Activated CD4-positive, alpha-beta T cell treated with anti-CD3 and anti-CD28 coated beads, Interleukin-2, Interleukin-6, amounts not matched to agents 100 ng/mL and 50 ng/mL, durations not matched to agents 16 hours and 8 hours (primary cell): ENCODE results near the gene DQX1.

Experiments
- DNase-seq: peaks from one replicate; pipeline ENCODE4 v3.0.0-alpha.2; 2020

Gene DQX1

DNA sequence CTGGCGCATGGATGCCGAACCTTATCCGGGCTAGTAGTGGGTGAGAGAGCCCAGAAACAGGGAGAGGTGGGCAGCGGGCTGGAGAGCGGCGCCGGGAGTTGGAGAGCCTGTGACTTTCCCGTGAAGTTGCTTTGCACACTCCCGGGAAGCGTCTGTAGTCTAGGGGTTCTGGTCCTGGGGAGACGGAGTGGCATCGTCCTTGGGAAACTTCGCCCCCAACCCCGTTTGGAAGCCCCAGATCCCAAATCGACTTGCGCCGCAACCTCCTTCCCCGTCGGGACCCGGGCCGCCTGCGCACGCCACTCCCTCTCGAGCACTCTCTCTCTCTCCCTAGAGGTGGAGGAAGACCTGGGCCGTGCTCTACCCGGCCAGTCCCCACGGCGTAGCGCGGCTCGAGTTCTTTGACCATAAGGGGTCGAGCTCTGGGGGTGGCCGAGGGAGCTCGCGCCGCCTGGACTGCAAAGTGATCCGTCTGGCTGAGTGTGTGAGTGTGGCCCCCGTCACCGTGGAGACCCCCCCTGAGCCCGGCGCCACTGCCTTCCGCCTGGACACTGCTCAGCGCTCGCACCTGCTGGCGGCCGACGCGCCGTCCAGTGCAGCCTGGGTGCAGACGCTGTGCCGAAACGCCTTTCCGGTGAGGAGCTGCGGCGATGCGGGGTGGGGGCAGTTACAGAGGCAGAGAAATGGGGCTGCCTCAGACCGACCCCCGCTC, 28.9 kb upstream of the DQX1 start:
- DNase-seq = peak; percentile 54

DNA sequence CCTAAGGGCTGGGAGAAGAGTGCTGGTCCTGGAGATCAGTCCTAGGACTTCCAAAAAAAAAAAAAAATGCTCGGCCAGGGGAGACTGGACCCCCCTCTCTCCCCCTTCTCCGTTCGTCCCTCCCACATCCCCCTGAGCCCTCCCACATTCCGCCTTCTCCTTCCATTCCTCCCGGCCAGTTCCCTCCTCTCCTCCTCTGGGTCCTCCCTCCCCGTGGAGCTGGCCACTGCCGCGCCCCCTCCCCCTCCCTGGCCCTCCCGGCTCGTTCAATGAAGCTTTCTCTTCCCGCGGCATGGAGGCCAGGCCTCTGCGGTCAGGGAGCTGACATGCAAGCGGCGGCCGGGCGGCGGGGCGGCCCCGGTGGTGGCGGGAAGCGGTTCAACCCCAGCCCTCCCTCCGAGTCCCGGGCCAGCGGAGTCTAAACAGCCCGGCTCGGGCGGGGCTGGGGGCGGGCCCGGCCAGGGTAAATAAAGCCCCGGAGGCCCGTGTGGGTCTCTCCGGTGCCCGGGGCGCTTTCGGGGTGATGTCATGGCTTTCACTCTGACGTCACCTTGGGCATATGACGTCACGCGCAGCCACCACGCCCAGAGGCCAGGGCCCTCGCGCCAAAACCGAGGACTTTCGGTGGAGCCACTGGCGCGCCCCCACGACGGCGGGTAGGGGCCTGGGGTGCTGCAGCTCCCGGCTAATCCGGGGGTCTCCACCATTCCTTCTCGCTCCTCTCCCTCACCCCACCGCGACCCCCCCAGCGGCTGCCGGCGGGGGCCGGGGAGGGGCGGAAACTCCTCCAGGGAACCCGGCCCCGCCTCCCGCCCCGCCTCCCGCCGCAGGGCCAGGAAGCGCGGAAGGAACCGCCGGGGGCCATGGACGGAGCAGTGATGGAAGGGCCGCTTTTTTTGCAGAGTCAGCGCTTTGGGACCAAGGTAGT, 28.1 kb upstream of the DQX1 start, which contains the start of the genes DOK1 and LOXL3:
Gene DOK1 (plus strand): TSS at position 829 of the 928 bp plus-strand sequence. CDS start 35 bp downstream, at position 864.
Gene LOXL3 (minus strand): TSS at position 51 of the 928 bp plus-strand sequence. CDS start 1,308 bp downstream, outside the sequence.
- peak; percentile 91 for DNase-seq

DNA sequence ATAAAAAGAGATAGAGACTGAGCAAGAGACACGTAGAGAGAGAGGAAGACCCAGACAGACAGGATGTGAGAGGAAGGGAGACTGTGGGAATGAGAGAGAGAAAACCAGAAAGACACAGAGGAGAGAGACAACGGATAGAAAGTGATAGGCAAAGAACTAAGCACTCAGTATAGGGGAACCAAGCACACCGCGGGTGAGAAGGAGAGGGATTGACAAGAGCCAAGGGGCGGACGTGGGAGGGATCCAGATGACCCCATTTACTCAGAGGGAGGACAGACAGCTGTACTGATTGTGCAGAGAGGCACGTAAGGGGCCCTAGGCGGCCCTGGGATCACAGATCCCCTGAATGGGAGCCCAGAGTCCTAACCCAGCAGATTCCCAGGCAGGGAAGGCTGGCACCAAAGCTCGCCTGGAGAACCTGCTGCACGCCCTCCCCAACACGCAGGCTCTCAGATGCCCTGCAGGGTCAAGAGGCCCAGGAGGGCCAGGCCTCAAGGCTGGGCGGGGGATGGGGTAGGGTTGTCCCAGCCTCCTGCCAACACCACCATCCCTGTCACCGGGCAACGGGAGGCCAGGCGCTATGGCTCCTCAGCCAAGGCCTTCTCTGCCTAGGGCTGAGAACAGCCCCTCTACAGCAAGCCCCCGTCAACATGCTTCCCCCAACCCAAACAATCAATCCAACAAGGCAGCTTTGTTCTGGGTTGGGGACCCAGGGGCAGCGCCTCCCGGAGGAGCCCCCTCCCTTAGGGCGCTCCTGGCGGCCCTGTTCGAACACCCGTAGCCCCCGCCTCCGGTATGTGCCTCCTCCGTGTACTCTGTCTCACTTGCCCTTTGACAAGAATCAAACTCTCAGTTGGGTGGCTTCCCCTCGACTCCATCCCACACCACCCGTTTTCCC, 27.1 kb upstream of the DQX1 start:
- DNase-seq = no peak

DNA sequence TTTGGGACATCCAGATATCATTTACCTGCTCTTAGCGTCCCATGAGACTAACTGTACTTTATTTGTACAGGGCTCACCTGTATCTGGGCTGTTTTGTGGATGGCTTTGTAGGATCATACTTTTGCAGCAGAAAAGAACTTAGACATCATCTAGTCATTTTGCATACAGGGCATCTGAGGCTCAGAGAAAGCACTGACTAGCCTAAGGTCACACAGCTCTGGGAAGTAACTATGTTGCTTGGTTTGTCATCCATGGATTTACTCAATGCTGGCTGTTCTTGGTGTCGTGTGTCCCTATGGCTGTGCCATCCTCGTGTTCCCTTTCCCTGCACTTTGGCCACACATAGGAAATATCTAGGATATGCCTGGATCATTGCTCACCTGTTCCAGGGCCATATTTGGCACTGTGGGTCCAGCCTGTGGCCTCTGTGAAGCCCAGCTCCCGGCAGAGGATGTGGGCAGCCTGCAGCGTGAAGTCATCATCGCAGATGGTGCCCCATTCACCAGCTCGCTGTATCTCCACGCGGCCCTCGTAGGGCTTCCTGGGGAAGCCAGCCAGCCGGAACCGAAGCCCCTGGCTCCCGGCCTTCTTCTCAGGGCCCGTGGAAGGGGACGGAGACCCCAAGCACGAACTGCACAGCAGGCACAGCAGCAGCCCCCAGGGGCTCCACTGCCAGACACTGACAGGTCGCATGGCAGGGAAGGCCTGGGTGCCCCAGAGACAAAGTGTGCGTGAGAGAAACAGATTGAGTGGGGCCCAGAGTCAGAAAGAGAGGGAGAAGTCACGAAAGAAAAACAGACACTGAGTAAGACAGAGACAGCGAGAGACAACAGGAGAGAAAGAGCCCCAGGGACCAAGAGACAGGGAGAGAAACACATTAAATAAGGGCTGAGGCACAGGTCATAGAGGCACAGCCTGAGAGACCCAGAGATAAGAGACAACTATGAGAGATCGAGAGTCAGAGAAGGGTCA, 26.2 kb upstream of the DQX1 start:
- DNase-seq = no peak

DNA sequence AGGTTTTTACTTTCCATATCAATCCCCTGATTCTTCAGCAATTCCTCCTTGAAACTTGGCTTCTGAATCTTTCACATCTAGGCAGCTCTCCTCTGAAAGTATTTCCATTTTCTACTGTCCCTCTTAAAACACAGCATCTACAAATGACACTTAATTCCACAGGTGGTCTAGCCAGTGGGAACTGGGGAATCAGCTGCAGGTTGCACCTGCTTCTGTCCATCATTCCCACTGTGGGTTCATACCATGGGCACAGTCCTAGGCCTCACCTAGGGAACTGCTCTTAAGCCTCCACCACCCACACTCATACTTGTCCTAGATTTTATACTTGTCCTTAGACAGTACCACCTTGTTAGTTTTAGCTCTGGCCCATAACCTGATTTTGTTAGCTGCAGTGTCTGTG, 25.5 kb upstream of the DQX1 start:
- no peak for DNase-seq

DNA sequence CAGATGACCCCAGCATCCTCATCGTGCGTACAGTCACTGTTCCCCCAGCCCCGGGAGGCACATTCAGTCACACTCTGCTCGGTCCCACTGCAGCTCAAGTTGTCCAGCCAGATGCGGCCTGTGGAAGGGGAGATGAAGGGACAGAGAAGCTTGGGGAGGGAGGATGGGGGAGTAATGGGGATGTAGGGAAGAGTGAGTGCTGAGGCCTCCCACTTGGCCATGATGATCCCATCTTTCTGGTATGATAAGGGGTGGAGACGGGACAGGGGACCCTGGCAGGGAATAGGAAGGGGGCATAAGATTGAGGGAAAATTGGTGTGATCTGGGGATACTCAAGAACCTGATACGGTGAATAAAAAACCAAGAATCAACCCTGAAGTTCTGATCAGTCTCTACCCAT, 24.2 kb upstream of the DQX1 start:
- DNase-seq = no peak

DNA sequence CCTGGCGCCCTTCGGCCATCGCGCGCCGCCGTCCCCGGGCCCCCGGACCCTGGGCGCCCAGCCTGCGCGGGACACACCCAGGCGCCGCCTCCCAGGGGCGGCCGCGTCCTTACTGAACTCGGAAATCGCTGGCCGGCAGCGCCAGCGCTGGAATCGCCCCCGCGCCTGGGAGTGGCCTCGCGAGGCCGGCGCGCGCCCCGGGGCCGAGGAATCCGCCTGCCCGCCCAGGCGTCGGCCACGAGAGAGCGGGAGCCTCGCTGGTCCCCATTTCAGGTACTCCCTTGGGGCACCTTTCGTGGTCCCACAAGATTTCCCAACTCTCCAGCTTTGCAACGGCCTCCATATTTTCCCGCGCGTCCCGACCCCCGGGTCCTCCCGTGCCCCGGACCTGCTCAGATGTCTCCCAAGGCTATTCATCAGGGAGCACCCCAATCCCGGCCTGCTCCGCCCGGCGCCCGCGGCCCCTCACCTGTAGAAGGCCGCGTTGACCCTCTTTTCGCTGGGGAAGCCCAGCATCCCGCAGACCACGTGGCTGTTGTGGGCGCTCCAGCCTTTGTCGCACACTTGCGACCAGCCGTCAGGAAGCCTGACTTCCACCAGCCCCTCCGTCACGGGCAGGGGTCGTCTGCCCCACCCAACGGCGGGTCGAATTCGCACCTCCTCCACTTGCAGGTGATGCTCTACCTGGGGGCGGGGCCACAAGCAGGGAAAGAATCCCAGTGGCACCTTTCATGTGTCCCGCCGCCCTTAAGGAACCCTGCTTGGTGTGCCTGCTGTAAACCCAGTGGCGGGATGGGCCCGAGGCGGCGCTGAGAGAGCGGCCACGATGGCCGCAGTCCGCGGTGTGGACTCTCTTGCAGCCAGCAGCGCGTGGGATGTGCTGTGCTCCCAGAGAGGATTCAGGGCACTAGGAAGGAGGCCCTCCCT, 23.1 kb upstream of the DQX1 start:
- DNase-seq = no peak

DNA sequence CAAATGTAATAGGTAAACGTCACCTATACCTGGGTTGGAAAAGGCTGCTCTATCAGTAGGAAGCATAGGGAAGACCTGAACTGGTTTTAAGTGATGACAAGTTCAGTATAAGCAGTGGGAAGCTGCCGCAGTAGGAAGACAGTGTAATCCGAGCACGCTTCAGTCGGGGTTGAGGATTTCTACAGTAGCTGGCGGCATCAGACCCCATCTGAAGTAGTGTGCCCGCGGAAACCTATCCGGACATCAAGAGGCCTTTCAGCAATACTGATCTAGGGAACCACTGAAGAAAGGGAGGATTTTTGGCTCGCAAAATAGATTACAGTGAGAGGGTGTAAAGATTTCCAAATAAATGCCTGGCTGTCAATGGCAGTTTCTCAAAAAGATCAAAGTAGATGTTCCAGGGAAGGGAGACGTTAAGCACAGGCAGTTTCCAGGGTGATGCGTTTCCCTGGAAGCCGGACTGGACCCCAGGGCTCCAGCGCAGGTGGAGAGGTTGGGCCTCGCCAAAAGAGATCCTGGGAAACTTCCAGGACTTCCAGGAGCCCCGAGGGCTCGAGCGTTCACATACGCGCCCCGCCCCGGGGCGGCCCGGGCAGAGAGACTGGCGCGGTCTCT, 22.4 kb upstream of the DQX1 start:
- no peak for DNase-seq

DNA sequence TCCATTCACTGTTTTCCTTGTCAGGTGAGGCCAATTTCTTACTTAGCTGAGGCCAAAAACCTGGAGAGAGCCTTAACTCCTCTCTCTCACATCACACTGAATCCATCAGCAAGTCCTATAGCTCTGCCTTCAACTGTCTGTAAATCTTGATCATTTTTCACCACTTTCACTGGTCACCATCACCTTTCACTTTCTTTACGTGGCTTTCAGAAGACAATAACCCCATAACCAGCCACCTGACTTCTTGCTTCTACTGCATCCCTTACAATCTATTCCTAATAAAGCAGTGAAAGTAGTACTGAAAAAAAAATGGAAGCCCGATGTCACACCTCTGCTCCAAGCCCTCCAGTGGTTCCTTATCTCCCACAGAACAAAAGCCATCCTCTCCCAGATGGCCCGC, 20.0 kb upstream of the DQX1 start:
- no peak for DNase-seq

DNA sequence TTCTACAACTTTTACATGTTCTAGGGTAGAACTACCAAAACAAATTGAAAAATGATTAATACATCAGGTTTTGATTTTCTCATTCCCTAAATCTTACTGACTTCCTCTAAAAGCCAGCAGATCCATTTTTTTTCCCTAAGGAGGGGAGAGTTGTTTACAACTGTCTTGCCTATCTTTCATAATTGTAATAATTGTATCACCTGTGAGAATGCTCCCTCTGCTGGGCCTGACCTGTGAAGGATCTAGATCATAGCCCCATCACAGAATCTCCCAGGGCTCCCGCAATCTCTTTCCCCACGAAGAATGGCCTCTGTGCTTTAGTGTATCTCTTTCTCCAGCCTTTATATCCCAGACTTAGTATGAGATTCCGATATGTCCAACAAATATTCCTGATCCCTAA, 18.6 kb upstream of the DQX1 start:
- no peak for DNase-seq

DNA sequence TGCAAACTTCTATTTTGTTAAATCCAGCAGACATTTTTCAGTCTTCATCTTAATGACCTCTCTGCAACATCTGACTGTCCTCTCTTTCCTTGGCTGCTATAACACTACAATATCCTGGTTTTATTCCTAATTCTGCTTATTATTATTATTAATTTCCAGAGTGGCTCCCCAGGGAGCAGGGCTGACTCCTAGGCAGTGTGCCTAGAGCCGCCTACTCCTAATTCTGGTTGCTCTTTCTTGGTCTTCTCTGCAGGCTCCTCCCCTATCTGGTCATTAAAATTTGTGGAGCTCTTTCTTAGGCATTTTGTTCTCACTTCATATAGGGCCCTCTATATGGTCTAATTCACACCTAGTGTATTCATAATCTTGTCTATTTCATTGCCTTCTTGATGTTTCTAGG, 16.9 kb upstream of the DQX1 start:
- DNase-seq = no peak

DNA sequence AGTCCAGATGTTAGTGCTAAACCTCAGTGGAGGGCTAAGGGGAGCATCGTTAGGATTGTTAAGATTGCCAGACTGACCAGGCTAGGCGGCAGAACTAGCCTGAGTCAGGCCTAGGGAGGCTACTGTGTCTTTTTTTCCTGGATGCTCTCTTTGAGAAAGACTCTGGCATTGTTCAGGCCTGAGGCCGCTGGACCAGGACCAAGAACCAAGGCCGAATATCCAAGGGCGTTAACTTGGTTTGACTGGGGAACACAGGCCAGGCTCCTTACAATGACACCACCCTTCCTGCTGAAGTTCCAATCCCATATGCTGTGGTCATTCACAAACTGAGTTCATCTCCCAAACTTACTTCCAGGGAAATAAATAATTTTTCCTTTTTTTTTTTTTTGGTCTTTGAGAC, 14.3 kb upstream of the DQX1 start:
- no peak for DNase-seq

DNA sequence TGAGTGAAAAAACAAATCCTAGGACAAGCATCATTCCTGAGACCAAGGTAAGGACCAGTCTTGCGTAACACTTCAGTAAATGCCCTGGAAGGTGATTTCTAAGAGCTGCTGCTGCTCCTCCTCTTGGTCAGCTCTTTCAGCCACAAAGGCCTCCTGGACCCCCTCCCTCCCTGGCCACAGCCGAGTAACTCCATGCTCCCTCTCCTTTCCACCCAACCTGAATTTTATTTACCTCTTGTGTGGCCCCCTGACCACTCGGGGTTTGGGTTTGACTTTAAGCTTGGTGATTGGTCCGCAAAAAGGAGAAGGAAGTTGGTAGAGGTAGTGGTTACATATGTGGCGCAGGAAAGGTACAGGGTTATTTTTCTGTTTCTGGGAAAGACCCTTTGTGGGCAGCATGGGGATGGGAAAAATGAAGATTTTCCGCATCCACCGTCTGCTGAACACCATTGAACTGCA, 12.9 kb upstream of the DQX1 start:
- no peak for DNase-seq

DNA sequence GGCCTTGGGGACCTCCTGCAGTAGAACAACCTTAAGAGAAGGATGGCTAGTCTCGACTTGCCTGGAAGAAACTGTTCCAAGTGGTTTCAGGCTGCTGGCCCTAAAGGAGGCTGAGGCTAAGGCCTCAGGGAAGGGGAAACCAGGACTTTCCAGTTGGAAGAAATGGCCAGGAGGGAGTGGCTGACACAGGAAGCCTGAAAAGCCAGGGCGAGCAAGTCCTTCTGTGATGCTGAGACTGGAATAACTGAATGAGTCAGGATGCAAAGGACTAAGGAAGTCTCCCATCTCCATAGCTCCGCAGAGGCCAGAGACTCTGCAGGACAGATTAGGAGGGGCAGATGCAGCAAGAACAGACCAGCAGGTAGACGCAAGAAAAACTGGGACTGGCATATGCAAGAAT, 11.1 kb upstream of the DQX1 start:
- no peak for DNase-seq

DNA sequence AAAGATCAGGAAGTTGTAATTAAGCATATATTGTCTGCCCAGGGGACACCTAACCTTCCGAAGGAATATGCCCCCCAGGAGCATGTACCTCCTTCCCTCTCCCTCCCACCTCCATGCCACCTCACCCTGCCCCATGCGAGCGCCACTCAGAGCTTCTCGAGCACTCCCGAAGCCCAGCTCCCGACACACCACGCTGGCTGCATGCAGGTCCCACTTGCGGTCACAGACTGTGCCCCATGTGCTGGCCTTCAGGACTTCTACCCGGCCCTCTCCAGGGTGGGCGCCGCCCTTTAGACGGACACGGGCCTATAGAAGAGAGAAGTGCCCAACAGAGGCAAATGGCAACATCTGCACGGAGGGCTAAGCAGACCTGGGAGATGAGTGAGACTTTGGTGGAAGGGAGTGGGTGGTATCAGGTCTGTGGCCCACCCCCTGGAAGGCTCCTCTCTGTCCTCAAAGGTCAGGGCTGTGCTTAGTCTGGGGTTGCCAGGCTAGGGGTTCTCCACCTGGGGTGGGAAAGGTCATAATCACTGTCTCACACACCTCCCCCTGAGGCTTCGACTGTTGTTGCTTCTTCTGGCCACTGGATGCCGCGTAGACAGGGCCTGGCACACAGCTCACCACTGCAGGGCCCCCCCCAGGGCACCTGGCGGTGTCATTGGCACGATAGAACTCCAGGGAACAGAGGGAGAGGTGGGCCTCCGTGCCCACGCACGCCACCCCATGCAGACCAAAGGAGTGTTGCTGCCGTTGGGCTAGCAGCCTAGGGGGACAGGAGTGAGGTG, 10.3 kb upstream of the DQX1 start:
- DNase-seq = no peak

DNA sequence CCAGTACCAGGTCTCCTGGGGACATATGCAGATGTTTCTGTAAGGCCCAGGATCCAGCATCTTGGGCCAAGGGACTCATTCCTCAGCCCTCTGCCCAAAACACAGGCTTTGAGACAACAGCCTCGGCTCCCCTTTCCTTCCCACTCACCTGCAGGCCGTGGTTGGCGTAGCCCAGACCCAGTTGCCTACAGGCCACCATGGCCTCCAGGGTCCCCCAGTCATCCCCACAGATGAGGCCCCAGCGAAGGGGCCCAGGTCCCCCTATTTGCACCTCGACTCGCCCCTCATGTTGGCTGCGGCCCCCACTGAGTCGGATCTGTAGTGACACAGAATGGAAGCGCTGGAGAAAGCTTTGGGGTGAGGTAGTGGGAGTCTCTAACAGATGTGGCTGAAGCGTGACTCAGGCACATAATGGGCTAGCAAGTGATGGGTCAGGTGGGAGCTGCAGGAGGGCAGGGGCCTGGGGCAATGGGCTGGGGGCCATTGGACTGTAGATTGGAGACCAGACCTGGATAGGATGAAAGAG, 9.5 kb upstream of the DQX1 start:
- DNase-seq = no peak

DNA sequence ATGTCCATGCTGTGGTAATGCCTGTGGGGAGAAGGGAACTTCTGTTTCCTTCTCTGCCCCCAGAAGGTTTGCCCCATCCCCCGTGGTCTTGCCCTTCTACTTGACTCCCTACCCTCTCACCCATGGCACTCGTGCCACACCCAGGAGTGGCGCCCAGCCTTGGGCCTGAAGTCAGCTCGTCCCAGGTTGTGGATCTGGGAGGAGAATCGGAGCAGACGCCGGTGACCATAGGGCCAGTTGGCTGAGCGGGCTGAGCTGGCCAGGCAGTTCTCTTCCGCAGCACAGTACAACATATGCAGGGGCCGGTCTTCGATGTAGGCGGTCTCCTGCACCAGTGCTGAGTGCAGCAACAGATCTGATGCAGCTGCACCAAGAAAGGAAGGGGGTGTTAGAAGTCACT, 8.4 kb upstream of the DQX1 start:
- no peak for DNase-seq

DNA sequence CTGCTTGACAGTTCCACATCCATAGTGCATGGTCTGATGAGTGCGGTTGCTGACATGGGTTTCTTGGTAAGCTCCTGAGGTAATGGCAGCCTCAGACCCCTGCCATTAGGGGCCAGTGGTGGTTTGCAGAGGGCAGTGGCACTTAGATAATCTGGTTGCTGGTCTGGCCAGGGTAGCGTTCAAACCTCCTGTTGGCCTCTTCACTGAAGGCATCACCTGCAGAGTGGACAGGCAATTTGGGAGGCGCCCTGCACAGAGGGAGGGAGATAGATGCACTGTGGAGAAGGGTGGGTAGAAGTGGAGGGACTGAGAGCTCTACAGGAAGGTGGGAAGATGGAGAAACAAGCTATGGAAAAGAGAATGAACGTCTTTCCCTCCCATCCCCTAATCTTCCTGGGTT, 7.4 kb upstream of the DQX1 start:
- DNase-seq = no peak

DNA sequence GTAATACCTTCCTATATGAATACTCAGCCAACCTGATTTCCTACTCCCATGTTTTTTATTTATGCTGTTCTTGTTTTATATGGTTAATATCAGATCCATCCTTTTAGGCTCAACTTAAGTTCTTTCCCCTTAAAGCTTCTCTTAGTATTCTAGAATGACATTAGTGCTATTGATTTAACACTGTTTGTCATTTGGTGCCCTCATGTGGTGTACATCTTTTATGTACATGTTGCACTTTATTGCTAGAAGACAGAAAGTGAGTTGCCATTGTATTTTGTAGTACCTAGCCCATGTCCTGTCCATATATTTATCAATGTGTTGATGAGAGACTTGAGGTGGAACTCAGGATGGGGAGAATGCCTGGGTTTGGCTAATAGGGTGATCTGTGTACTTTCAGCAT, 6.2 kb upstream of the DQX1 start:
- peak; percentile 44 for DNase-seq
